ENCODE data around the gene HTRA2. TPM values are rescaled to one million over a fixed set of nuclear protein-coding genes. Genes with fewer than 3 reads are reported as not detected.

Gene HTRA2
- 10 to 100 TPM; 16.9 to 46.2 (median 37.7) TPM for total RNA-seq
- polyA plus RNA-seq = 10 to 100 TPM; 22.4 to 22.6 TPM
- 20.1 reads per million, percentile 50 among the genes with 10 or more reads in this experiment for total RNA-seq

GRCh38 chr2:74529357-74530238, at the start of gene HTRA2, which contains the start of gene AUP1:
Gene HTRA2 (plus strand): TSS chr2:74529933. CDS start chr2:74530007, 74 bp downstream.
Gene AUP1 (minus strand): TSS chr2:74529706. CDS start chr2:74529629, 77 bp downstream.
- H3K4me1 Mint-ChIP-seq = peaks cover 25 to 50% (median 43%) of the 10 kb centered on the region in 7 donors
- Histone ChIP-seq H3K9me3 (ENCODE audit: control insufficient read depth in 2 of 3, low read length in 3 of 3) (no peaks in the 10 kb centered on the region), H3K36me3 (ENCODE audit: control insufficient read depth in 2 of 3, insufficient read depth in 3 of 3, low read length in 3 of 3) (peaks cover 0 to 47% (median 6%) of the 10 kb centered on the region in 3 experiments), H3K4me1 (ENCODE audit: control insufficient read depth in 2 of 2, insufficient read depth in 2 of 2, low read length in 2 of 2) (peaks cover 11 to 25% of the 10 kb centered on the region in 2 donors), H3K4me3 (ENCODE audit: low read length) (peak within 1 kb of the TSS; percentile 94), H3K27ac (ENCODE audit: low read depth, low read length) (peak within 1 kb of the TSS; percentile 85), H3K27me3 (ENCODE audit: control insufficient read depth in 2 of 2, insufficient read depth in 2 of 2, low read length in 2 of 2) (no peaks in the 10 kb centered on the region)
- ATAC-seq = peak; percentile 90
- intact Hi-C loops (cut with micrococcal nuclease) = loop anchor here (1.0 to 10.0 kb wide), 22 partner anchors 13 to 1297 kb away; partner anchors contain the start of genes C2orf81 (in 2 of the 2), DOK1 (in 2 of the 2), MOB1A (in 2 of the 2) and MRPL53 (in 2 of the 2)
- POLR2A ChIA-PET = interaction anchor here (0.7 to 4.2 kb wide), 22 partner anchors 9 to 707 kb away, joined by 3 to 28 read pairs (median 4); partner anchors contain the start of genes BOLA3, CCDC142, PCGF1 and STAMBP
- DNase-seq = peak; percentile 75 to 92 (median 83)
- no peaks in the 10 kb centered on the region for H3K27me3 Mint-ChIP-seq
- peaks cover 8 to 37% (median 26%) of the 10 kb centered on the region in 5 donors for H3K36me3 Mint-ChIP-seq
- H3K4me3 Mint-ChIP-seq = peak within 1 kb of the TSS; percentile 91 to 98 (median 94)
- no peaks in the 10 kb centered on the region for H3K9me3 Mint-ChIP-seq
- H3K27ac Mint-ChIP-seq = peak within 1 kb of the TSS; percentile 88 to 97 (median 93)
- CTCF ChIA-PET = interaction anchor here (0.7 to 2.6 kb wide), 4 partner anchors 19 to 324 kb away, joined by 3 to 19 read pairs (median 4); partner anchors contain the start of genes CCDC142 and TTC31

GRCh38 chr2:74481431-74481830, 48.3 kb upstream of the HTRA2 start:
- H3K4me3 Mint-ChIP-seq = peak overlapping the region; percentile 91 to 100 (median 98)
- H3K4me3 ChIP-seq (ENCODE audit: low read length) = peak overlapping the region; percentile 99
- H3K9me3 Mint-ChIP-seq = no peaks in the 10 kb centered on the region
- peaks cover 22 to 26% of the 10 kb centered on the region in 2 donors for H3K4me1 ChIP-seq (ENCODE audit: control insufficient read depth in 2 of 2, insufficient read depth in 2 of 2, low read length in 2 of 2)
- H3K36me3 Mint-ChIP-seq = peaks cover 4 to 21% (median 8%) of the 10 kb centered on the region in 5 donors
- H3K27me3 Mint-ChIP-seq = no peaks in the 10 kb centered on the region
- H3K36me3 ChIP-seq (ENCODE audit: control insufficient read depth in 2 of 3, insufficient read depth in 3 of 3, low read length in 3 of 3) = peaks cover 0 to 28% (median 0%) of the 10 kb centered on the region in 3 experiments
- no peaks in the 10 kb centered on the region for H3K9me3 ChIP-seq (ENCODE audit: control insufficient read depth in 2 of 3, low read length in 3 of 3)
- H3K27ac ChIP-seq (ENCODE audit: low read depth, low read length) = peak overlapping the region; percentile 85
- H3K27me3 ChIP-seq (ENCODE audit: control insufficient read depth in 2 of 2, insufficient read depth in 2 of 2, low read length in 2 of 2) = no peaks in the 10 kb centered on the region
- intact Hi-C loops (cut with micrococcal nuclease) = loop anchor here in 1 of 2 donors (10.0 kb wide), 1 partner anchor 1247 kb away; the partner anchor contains the start of genes CCT7 and PRADC1
- no peak for DNase-seq
- peak overlapping the region in 1 of 9 donors; percentile 9 for H3K27ac Mint-ChIP-seq
- ChIA-PET POLR2A (interaction anchor here (0.9 to 6.9 kb wide), 14 partner anchors 7 to 117 kb away, joined by 3 to 197 read pairs (median 11); partner anchors contain the start of genes AUP1, HTRA2, INO80B and MRPL53), CTCF (interaction anchor here (0.6 to 6.2 kb wide), 8 partner anchors 8 to 163 kb away, joined by 3 to 59 read pairs (median 10); partner anchors contain the start of genes MRPL53 and WBP1)
- peaks cover 24 to 53% (median 39%) of the 10 kb centered on the region in 7 donors for H3K4me1 Mint-ChIP-seq
- ATAC-seq = no peak

- no peaks in the 10 kb centered on the region for H3K9me3 Mint-ChIP-seq
- Histone ChIP-seq H3K27ac (ENCODE audit: low read depth, low read length) (peak overlapping the region; percentile 85), H3K9me3 (ENCODE audit: control insufficient read depth in 2 of 3, low read length in 3 of 3) (no peaks in the 10 kb centered on the region), H3K4me3 (ENCODE audit: low read length) (peak overlapping the region; percentile 99), H3K27me3 (ENCODE audit: control insufficient read depth in 2 of 2, insufficient read depth in 2 of 2, low read length in 2 of 2) (no peaks in the 10 kb centered on the region), H3K36me3 (ENCODE audit: control insufficient read depth in 2 of 3, insufficient read depth in 3 of 3, low read length in 3 of 3) (peaks cover 0 to 32% (median 0%) of the 10 kb centered on the region in 3 experiments), H3K4me1 (ENCODE audit: control insufficient read depth in 2 of 2, insufficient read depth in 2 of 2, low read length in 2 of 2) (peaks cover 22 to 26% of the 10 kb centered on the region in 2 donors)
- H3K27me3 Mint-ChIP-seq = no peaks in the 10 kb centered on the region
- intact Hi-C loops (cut with micrococcal nuclease) = loop anchor here (2.0 to 10.0 kb wide), 3 partner anchors 47 to 1247 kb away; partner anchors contain the start of genes AUP1 (in 1 of the 2), CCT7 (in 1 of the 2), HTRA2 (in 1 of the 2) and PRADC1 (in 1 of the 2)
- ATAC-seq = peak; percentile 50
- peak overlapping the region; percentile 91 to 100 (median 98) for H3K4me3 Mint-ChIP-seq
- peaks cover 4 to 26% (median 13%) of the 10 kb centered on the region in 5 donors for H3K36me3 Mint-ChIP-seq
- ChIA-PET POLR2A (interaction anchor here (0.8 to 6.9 kb wide), 23 partner anchors 8 to 745 kb away, joined by 3 to 197 read pairs (median 4); partner anchors contain the start of genes AUP1, C2orf81, HTRA2 and INO80B), CTCF (interaction anchor here (0.6 to 6.2 kb wide), 16 partner anchors 9 to 162 kb away, joined by 3 to 59 read pairs (median 6); partner anchors contain the start of genes AUP1, DQX1, HTRA2 and INO80B)
- peaks cover 24 to 59% (median 44%) of the 10 kb centered on the region in 7 donors for H3K4me1 Mint-ChIP-seq
- DNase-seq = peak in 2 of 9 donors; percentile 43 to 71
- peak overlapping the region; percentile 93 to 100 (median 99) for H3K27ac Mint-ChIP-seq
These were observed 47.6 kb upstream of the HTRA2 start for GRCh38 chr2:74481961-74482800.

- H3K4me3 ChIP-seq (ENCODE audit: low read length) = peak within 1 kb of the TSS; percentile 99
- H3K27ac ChIP-seq (ENCODE audit: low read depth, low read length) = peak within 1 kb of the TSS; percentile 85
- H3K4me1 ChIP-seq (ENCODE audit: control insufficient read depth in 2 of 2, insufficient read depth in 2 of 2, low read length in 2 of 2) = peaks cover 22 to 26% of the 10 kb centered on the region in 2 donors
- H3K9me3 Mint-ChIP-seq = no peaks in the 10 kb centered on the region
- ChIA-PET CTCF (interaction anchor here (0.7 to 6.2 kb wide), 16 partner anchors 10 to 104 kb away, joined by 3 to 59 read pairs (median 6); partner anchors contain the start of genes AUP1, DQX1, HTRA2 and INO80B), POLR2A (interaction anchor here (0.8 to 6.9 kb wide), 25 partner anchors 9 to 746 kb away, joined by 3 to 197 read pairs (median 5); partner anchors contain the start of genes AUP1, C2orf81, HTRA2 and INO80B)
- H3K27me3 ChIP-seq (ENCODE audit: control insufficient read depth in 2 of 2, insufficient read depth in 2 of 2, low read length in 2 of 2) = no peaks in the 10 kb centered on the region
- H3K36me3 Mint-ChIP-seq = peaks cover 4 to 22% (median 12%) of the 10 kb centered on the region in 5 donors
- peak within 1 kb of the TSS; percentile 93 to 100 (median 99) for H3K27ac Mint-ChIP-seq
- peak within 1 kb of the TSS; percentile 91 to 100 (median 98) for H3K4me3 Mint-ChIP-seq
- DNase-seq = peak; percentile 76 to 96 (median 96)
- no peaks in the 10 kb centered on the region for H3K27me3 Mint-ChIP-seq
- peaks cover 0 to 36% (median 0%) of the 10 kb centered on the region in 3 experiments for H3K36me3 ChIP-seq (ENCODE audit: control insufficient read depth in 2 of 3, insufficient read depth in 3 of 3, low read length in 3 of 3)
- peaks cover 21 to 59% (median 41%) of the 10 kb centered on the region in 7 donors for H3K4me1 Mint-ChIP-seq
- peak; percentile 96 for ATAC-seq
- H3K9me3 ChIP-seq (ENCODE audit: control insufficient read depth in 2 of 3, low read length in 3 of 3) = no peaks in the 10 kb centered on the region
- intact Hi-C loops (cut with micrococcal nuclease) = loop anchor here (1.0 to 10.0 kb wide), 18 partner anchors 11 to 1248 kb away; partner anchors contain the start of genes AUP1 (in 2 of the 2), C2orf81 (in 2 of the 2), HTRA2 (in 2 of the 2) and MRPL53 (in 2 of the 2)
These were observed 46.7 kb upstream of the HTRA2 start, which contains the start of the genes CCDC142 and TTC31 for GRCh38 chr2:74482801-74483674. Gene CCDC142 (minus strand): TSS chr2:74482998. CDS start chr2:74482837, 161 bp downstream. Gene TTC31 (plus strand): TSS chr2:74483081. CDS start chr2:74483096, 15 bp downstream.
